NCI-H524 (cell line): ENCODE results near the gene UBC.

Experiments used
- DNase-seq, 2 experiments: peaks; one replicate each; lab custom pipeline; 2025; lab: John Stamatoyannopoulos, UW

Gene UBC

GRCh38 chr12:124864326-124864752 is 50.1 kb downstream of the UBC start:
- DNase-seq: no peak

GRCh38 chr12:124863416-124864325 is 50.8 kb downstream of the UBC start, which contains the start of gene SCARB1:
Gene SCARB1, minus strand, starts transcription at chr12:124863864. Its CDS starts 144 bp downstream, at chr12:124863720.
- DNase-seq: peak; percentile 40 to 76

DNA sequence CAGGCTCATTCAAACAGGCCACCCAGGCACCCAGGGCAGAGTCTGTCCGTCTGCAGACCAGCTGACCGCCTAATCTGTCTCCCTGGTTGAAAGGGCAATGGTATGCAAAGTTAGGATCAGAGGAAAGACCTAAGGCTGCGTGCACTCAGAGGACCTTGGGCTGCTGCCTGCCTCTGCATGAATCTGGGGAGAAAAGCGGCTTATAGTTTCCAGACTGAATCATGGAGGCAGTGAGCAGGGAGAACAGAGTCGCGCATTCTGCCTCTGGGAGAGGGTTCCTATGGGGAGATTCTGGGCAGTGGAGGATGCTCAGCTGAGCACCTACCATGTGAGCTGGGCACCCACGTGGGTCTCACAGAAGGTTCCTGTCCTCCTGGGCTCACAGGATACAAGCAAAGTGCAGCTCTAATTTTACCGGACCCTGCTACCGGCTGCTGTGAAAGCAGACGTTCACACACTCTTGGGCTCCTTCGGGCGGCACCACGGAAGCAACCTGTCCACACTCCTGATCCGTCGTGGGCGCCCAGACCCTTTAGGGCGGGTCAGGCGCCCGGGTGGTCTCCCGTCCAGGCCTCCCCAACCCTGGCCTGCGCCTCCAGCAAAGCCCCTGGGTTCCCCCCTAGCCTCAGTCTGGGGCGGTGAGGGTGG is 51.6 kb downstream of the UBC start:
- peak in 1 of 2 experiments; percentile 52 for DNase-seq

DNA sequence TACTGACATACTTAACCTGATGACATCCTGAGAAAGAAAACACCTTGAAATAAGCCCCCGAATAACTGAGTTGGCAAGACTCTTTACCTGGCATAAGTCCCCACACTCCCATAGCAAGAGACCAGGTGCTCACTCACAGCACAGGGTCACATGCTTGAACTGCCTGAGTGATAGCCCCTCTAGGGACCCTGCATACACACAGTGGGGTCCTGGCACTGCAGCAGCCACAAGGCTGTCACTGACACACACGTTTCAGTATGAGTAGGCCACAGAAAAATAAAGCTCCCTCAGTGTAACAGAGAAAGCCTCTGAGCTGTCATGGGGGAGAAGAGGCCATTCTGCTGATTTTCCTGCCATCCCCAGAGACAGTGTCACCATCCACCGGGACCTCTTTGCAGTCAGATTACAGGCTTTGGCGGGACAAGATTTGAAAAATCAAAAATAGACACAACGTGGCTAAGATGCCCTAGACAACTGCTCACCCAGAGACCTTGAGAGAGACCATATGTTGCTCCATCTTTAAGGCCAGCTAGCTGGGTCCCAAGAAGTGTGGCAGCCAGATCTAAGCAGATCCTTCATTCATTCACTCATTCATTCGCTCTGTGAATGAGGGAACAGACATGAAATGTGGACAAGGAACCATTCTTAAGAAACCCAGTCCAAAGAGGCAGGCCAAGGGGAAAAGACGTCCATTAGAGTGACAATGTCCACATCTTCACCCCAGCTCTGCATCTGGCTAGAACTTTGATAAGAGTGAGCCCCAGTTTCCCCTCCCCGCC is 52.4 kb downstream of the UBC start:
- peak in 1 of 2 experiments; percentile 35 for DNase-seq
